ENCODE data around the gene GMDS.

GMDS gene

GRCh38 chr6:2178125-2178524, 67.3 kb downstream of the GMDS start:
- Histone ChIP-seq H3K9me3 (ENCODE audit: insufficient read depth, low read depth, low read length) (no peaks in the 10 kb centered on the region), H3K4ac (ENCODE audit: low read depth, low read length) (no peak overlapping the region), H3K36me3 (ENCODE audit: control insufficient read depth in 1 of 2, insufficient read depth in 2 of 2, low read length in 2 of 2) (no peaks in the 10 kb centered on the region), H2BK120ac (ENCODE audit: insufficient read depth, low read length, poor library complexity) (no peak overlapping the region), H3K14ac (ENCODE audit: low read length) (no peak overlapping the region), H2BK5ac (ENCODE audit: low read depth, low read length, poor library complexity) (no peak overlapping the region), H2BK12ac (ENCODE audit: low read length) (no peak overlapping the region), H3K4me3 (ENCODE audit: low read depth, low read length) (no peak overlapping the region), H2AK5ac (ENCODE audit: low read length) (no peak overlapping the region), H3K18ac (ENCODE audit: low read length) (no peak overlapping the region), H2AFZ (ENCODE audit: insufficient read depth, low read length, poor library complexity) (no peak overlapping the region), H4K12ac (ENCODE audit: low read depth, low read length) (no peak overlapping the region), H3K4me2 (ENCODE audit: low read length) (no peak overlapping the region), H3K4me1 (ENCODE audit: control insufficient read depth in 1 of 2, insufficient read depth in 2 of 2, low read length in 2 of 2) (no peaks in the 10 kb centered on the region), H4K91ac (ENCODE audit: low read depth, low read length) (no peak overlapping the region), H3K27ac (ENCODE audit: low read depth, low read length) (no peak overlapping the region), H3K23ac (ENCODE audit: low read length) (no peak overlapping the region), H3K27me3 (ENCODE audit: insufficient read depth, low read length) (no peaks in the 10 kb centered on the region), H3K9ac (ENCODE audit: low read length) (no peak overlapping the region), H3K79me2 (ENCODE audit: control insufficient read depth, insufficient read depth, low read length, poor library complexity) (no peaks in the 10 kb centered on the region), H4K8ac (ENCODE audit: low read depth, low read length) (no peak overlapping the region), H3K79me1 (ENCODE audit: low read length) (no peaks in the 10 kb centered on the region)
- DNase-seq: no peak
- WGBS (ENCODE audit: extremely low coverage, insufficient coverage, insufficient read length): no CpG with 5 or more reads among the region's 4 CpGs

GRCh38 chr6:2175825-2176224, 69.6 kb downstream of the GMDS start:
- Histone ChIP-seq H4K8ac (ENCODE audit: low read depth, low read length) (no peak overlapping the region), H3K18ac (ENCODE audit: low read length) (no peak overlapping the region), H3K4me2 (ENCODE audit: low read length) (no peak overlapping the region), H2AK5ac (ENCODE audit: low read length) (no peak overlapping the region), H3K23ac (ENCODE audit: low read length) (no peak overlapping the region), H2BK5ac (ENCODE audit: low read depth, low read length, poor library complexity) (no peak overlapping the region), H3K4ac (ENCODE audit: low read depth, low read length) (no peak overlapping the region), H3K36me3 (ENCODE audit: control insufficient read depth in 1 of 2, insufficient read depth in 2 of 2, low read length in 2 of 2) (no peaks in the 10 kb centered on the region), H3K79me2 (ENCODE audit: control insufficient read depth, insufficient read depth, low read length, poor library complexity) (no peaks in the 10 kb centered on the region), H3K27ac (ENCODE audit: low read depth, low read length) (no peak overlapping the region), H2BK12ac (ENCODE audit: low read length) (no peak overlapping the region), H3K4me1 (ENCODE audit: control insufficient read depth in 1 of 2, insufficient read depth in 2 of 2, low read length in 2 of 2) (no peaks in the 10 kb centered on the region), H4K91ac (ENCODE audit: low read depth, low read length) (no peak overlapping the region), H3K9me3 (ENCODE audit: insufficient read depth, low read depth, low read length) (no peaks in the 10 kb centered on the region), H3K9ac (ENCODE audit: low read length) (no peak overlapping the region), H3K79me1 (ENCODE audit: low read length) (no peaks in the 10 kb centered on the region), H4K12ac (ENCODE audit: low read depth, low read length) (no peak overlapping the region), H2AFZ (ENCODE audit: insufficient read depth, low read length, poor library complexity) (no peak overlapping the region), H3K14ac (ENCODE audit: low read length) (no peak overlapping the region), H3K4me3 (ENCODE audit: low read depth, low read length) (no peak overlapping the region), H3K27me3 (ENCODE audit: insufficient read depth, low read length) (no peaks in the 10 kb centered on the region), H2BK120ac (ENCODE audit: insufficient read depth, low read length, poor library complexity) (no peak overlapping the region)
- no CpG with 5 or more reads among the region's 2 CpGs for WGBS (ENCODE audit: extremely low coverage, insufficient coverage, insufficient read length)
- no peak for DNase-seq

- no peaks in the 10 kb centered on the region for H3K79me1 ChIP-seq (ENCODE audit: low read length)
- H3K27ac ChIP-seq (ENCODE audit: low read depth, low read length): no peak overlapping the region
- no peak overlapping the region for H2BK12ac ChIP-seq (ENCODE audit: low read length)
- no peak overlapping the region for H2BK5ac ChIP-seq (ENCODE audit: low read depth, low read length, poor library complexity)
- H3K36me3 ChIP-seq (ENCODE audit: control insufficient read depth in 1 of 2, insufficient read depth in 2 of 2, low read length in 2 of 2): no peaks in the 10 kb centered on the region
- no peak overlapping the region for H3K9ac ChIP-seq (ENCODE audit: low read length)
- H3K4ac ChIP-seq (ENCODE audit: low read depth, low read length): no peak overlapping the region
- H3K4me2 ChIP-seq (ENCODE audit: low read length): no peak overlapping the region
- no peak for DNase-seq
- H3K9me3 ChIP-seq (ENCODE audit: insufficient read depth, low read depth, low read length): no peaks in the 10 kb centered on the region
- H2AFZ ChIP-seq (ENCODE audit: insufficient read depth, low read length, poor library complexity): no peak overlapping the region
- no peaks in the 10 kb centered on the region for H3K27me3 ChIP-seq (ENCODE audit: insufficient read depth, low read length)
- no peak overlapping the region for H3K14ac ChIP-seq (ENCODE audit: low read length)
- H4K8ac ChIP-seq (ENCODE audit: low read depth, low read length): no peak overlapping the region
- H4K12ac ChIP-seq (ENCODE audit: low read depth, low read length): no peak overlapping the region
- H3K23ac ChIP-seq (ENCODE audit: low read length): no peak overlapping the region
- WGBS (ENCODE audit: extremely low coverage, insufficient coverage, insufficient read length): no CpG with 5 or more reads among the region's 4 CpGs
- H2BK120ac ChIP-seq (ENCODE audit: insufficient read depth, low read length, poor library complexity): no peak overlapping the region
- H3K18ac ChIP-seq (ENCODE audit: low read length): no peak overlapping the region
- H4K91ac ChIP-seq (ENCODE audit: low read depth, low read length): no peak overlapping the region
- H3K4me3 ChIP-seq (ENCODE audit: low read depth, low read length): no peak overlapping the region
- H3K79me2 ChIP-seq (ENCODE audit: control insufficient read depth, insufficient read depth, low read length, poor library complexity): no peaks in the 10 kb centered on the region
- no peaks in the 10 kb centered on the region for H3K4me1 ChIP-seq (ENCODE audit: control insufficient read depth in 1 of 2, insufficient read depth in 2 of 2, low read length in 2 of 2)
- H2AK5ac ChIP-seq (ENCODE audit: low read length): no peak overlapping the region
Observed at GRCh38 chr6:2173203-2173961, 72.0 kb downstream of the GMDS start.

GRCh38 chr6:2171728-2172127, 73.7 kb downstream of the GMDS start:
- H2AFZ ChIP-seq (ENCODE audit: insufficient read depth, low read length, poor library complexity): no peak overlapping the region
- no peak overlapping the region for H3K4me2 ChIP-seq (ENCODE audit: low read length)
- no peak overlapping the region for H3K23ac ChIP-seq (ENCODE audit: low read length)
- no peak overlapping the region for H3K27ac ChIP-seq (ENCODE audit: low read depth, low read length)
- no peak overlapping the region for H3K4me3 ChIP-seq (ENCODE audit: low read depth, low read length)
- H3K4ac ChIP-seq (ENCODE audit: low read depth, low read length): no peak overlapping the region
- no peak overlapping the region for H2BK5ac ChIP-seq (ENCODE audit: low read depth, low read length, poor library complexity)
- no peaks in the 10 kb centered on the region for H3K79me2 ChIP-seq (ENCODE audit: control insufficient read depth, insufficient read depth, low read length, poor library complexity)
- no CpG with 5 or more reads among the region's 5 CpGs for WGBS (ENCODE audit: extremely low coverage, insufficient coverage, insufficient read length)
- DNase-seq: no peak
- no peak overlapping the region for H2BK120ac ChIP-seq (ENCODE audit: insufficient read depth, low read length, poor library complexity)
- H4K12ac ChIP-seq (ENCODE audit: low read depth, low read length): no peak overlapping the region
- H3K79me1 ChIP-seq (ENCODE audit: low read length): peaks cover 3% of the 10 kb centered on the region
- H3K9ac ChIP-seq (ENCODE audit: low read length): no peak overlapping the region
- H4K8ac ChIP-seq (ENCODE audit: low read depth, low read length): no peak overlapping the region
- no peaks in the 10 kb centered on the region for H3K36me3 ChIP-seq (ENCODE audit: control insufficient read depth in 1 of 2, insufficient read depth in 2 of 2, low read length in 2 of 2)
- H2BK12ac ChIP-seq (ENCODE audit: low read length): no peak overlapping the region
- H3K14ac ChIP-seq (ENCODE audit: low read length): no peak overlapping the region
- H3K27me3 ChIP-seq (ENCODE audit: insufficient read depth, low read length): no peaks in the 10 kb centered on the region
- no peaks in the 10 kb centered on the region for H3K9me3 ChIP-seq (ENCODE audit: insufficient read depth, low read depth, low read length)
- H3K4me1 ChIP-seq (ENCODE audit: control insufficient read depth in 1 of 2, insufficient read depth in 2 of 2, low read length in 2 of 2): peaks cover 3 to 4% of the 10 kb centered on the region in 2 experiments
- H2AK5ac ChIP-seq (ENCODE audit: low read length): no peak overlapping the region
- no peak overlapping the region for H3K18ac ChIP-seq (ENCODE audit: low read length)
- H4K91ac ChIP-seq (ENCODE audit: low read depth, low read length): no peak overlapping the region
